ENCODE results near the gene RHOC.
A peak's percentile ranks its signal among the peaks of the same experiment; 100 is the strongest.
"Not testable (repeated sequence)": the region's sequence is repeated elsewhere in the genome, so short reads cannot be mapped to it uniquely, and the experiment has no call there.

Gene RHOC

GRCh38 chr1:112706505-112707220, at the start of gene RHOC:
RHOC (minus strand) TSS chr1:112707127; CDS start chr1:112703799, 3,328 bp downstream.
- no peak for DNase-seq (ENCODE audit: low read depth in 2 of 2)

- no peak for DNase-seq (ENCODE audit: low read depth in 2 of 2)
These were observed 47.2 kb upstream of the RHOC start for GRCh38 chr1:112754116-112754628.

GRCh38 chr1:112748396-112748795, 41.5 kb upstream of the RHOC start:
- no peak for DNase-seq (ENCODE audit: low read depth in 2 of 2)

GRCh38 chr1:112744009-112744578, 37.2 kb upstream of the RHOC start:
- DNase-seq (ENCODE audit: low read depth in 2 of 2) = no peak

- no peak for DNase-seq (ENCODE audit: low read depth in 2 of 2)
These were observed 36.5 kb upstream of the RHOC start for GRCh38 chr1:112743174-112744008.

- no peak for DNase-seq (ENCODE audit: low read depth in 2 of 2)
These were observed 30.6 kb upstream of the RHOC start for GRCh38 chr1:112737573-112737972.

GRCh38 chr1:112735752-112736151, 28.8 kb upstream of the RHOC start:
- no peak for DNase-seq (ENCODE audit: low read depth in 2 of 2)

- DNase-seq (ENCODE audit: low read depth in 2 of 2) = no peak
These were observed 24.5 kb upstream of the RHOC start for GRCh38 chr1:112731451-112731850.

GRCh38 chr1:112729909-112730308, 23.0 kb upstream of the RHOC start:
- no peak for DNase-seq (ENCODE audit: low read depth in 2 of 2)

- not testable (repeated sequence) for DNase-seq (ENCODE audit: low read depth in 2 of 2)
These were observed 22.1 kb upstream of the RHOC start for GRCh38 chr1:112729011-112729410.

GRCh38 chr1:112728306-112728971, 21.5 kb upstream of the RHOC start:
- DNase-seq (ENCODE audit: low read depth in 2 of 2) = not testable (repeated sequence)

GRCh38 chr1:112727716-112728115, 20.8 kb upstream of the RHOC start:
- DNase-seq (ENCODE audit: low read depth in 2 of 2) = no peak

GRCh38 chr1:112724240-112724639, 17.3 kb upstream of the RHOC start:
- not testable (repeated sequence) for DNase-seq (ENCODE audit: low read depth in 2 of 2)

- no peak for DNase-seq (ENCODE audit: low read depth in 2 of 2)
These were observed 16.5 kb upstream of the RHOC start for GRCh38 chr1:112723511-112723839.

GRCh38 chr1:112722601-112723510, 15.9 kb upstream of the RHOC start:
- no peak for DNase-seq (ENCODE audit: low read depth in 2 of 2)

- no peak for DNase-seq (ENCODE audit: low read depth in 2 of 2)
These were observed 15.1 kb upstream of the RHOC start for GRCh38 chr1:112721966-112722524.

- DNase-seq (ENCODE audit: low read depth in 2 of 2) = not testable (repeated sequence)
These were observed 14.4 kb upstream of the RHOC start for GRCh38 chr1:112721294-112721693.

- DNase-seq (ENCODE audit: low read depth in 2 of 2) = no peak
These were observed 13.9 kb upstream of the RHOC start for GRCh38 chr1:112720800-112721199.

- no peak for DNase-seq (ENCODE audit: low read depth in 2 of 2)
These were observed 12.8 kb upstream of the RHOC start for GRCh38 chr1:112719706-112720105.

GRCh38 chr1:112718691-112719418, 11.9 kb upstream of the RHOC start:
- DNase-seq (ENCODE audit: low read depth in 2 of 2) = peak; percentile 30 to 58

Measured in stimulated activated CD8-positive, alpha-beta memory T cell treated with anti-CD3 and anti-CD28 coated beads, Interleukin-2, amount 100 ng/mL, for 1 hour (primary cell).